IMR-90 (cell line): ENCODE data around the gene CLCN4. TPM values are rescaled to one million over a fixed set of nuclear protein-coding genes. Genes with fewer than 3 reads are reported as not detected.

Source experiments
- ATAC-seq: fragments of 200-7000 bp; cut with Tn5 transposase; 2 replicates; pipeline ENCODE4 v1.9.1; 2020; ENCODE audit warnings: low read depth, mild to moderate bottlenecking, moderate library complexity
- BruUV-seq: library from RNA; stranded (reverse); fragments of 400-500 nt; replicated peaks from 2 replicates; lab custom pipeline; 2021; lab: Mats Ljungman, UMichigan
- CTCF ChIA-PET: fragments of 300-600 bp; formaldehyde crosslinking; extraction: SDS; loops from one replicate; lab custom pipeline; 2021; ENCODE audit warnings: antibody characterized with exemption; lab: Yijun Ruan, JAX
- POLR2A ChIA-PET: fragments of 300-600 bp; sonication (Branson Sonifier 250); formaldehyde crosslinking; loops from one replicate; lab custom pipeline; 2022; ENCODE audit warnings: antibody characterized with exemption; ENCODE audit not compliant: unreplicated experiment; lab: Charles Lee
- DNase-seq: peaks from one replicate; pipeline ENCODE4 v3.0.0; 2013
- H2AFZ ChIP-seq: replicated peaks from 2 replicates; pipeline ENCODE3; 2013; ENCODE audit warnings: low read length, mild to moderate bottlenecking; ENCODE audit not compliant: poor library complexity
- H2AK5ac ChIP-seq: 2 replicates; pipeline ENCODE4 v1.6.1; 2013; ENCODE audit warnings: low read depth, low read length, inconsistent platforms
- H2AK9ac ChIP-seq: replicated peaks from 2 replicates; pipeline ENCODE3; 2013; ENCODE audit warnings: mild to moderate bottlenecking, low read depth, low read length, moderate library complexity; ENCODE audit not compliant: poor library complexity
- H2BK120ac ChIP-seq: 2 replicates; pipeline ENCODE4 v1.6.1; 2013; ENCODE audit warnings: low read depth, low read length, inconsistent platforms
- H2BK15ac ChIP-seq: 3 replicates; pipeline ENCODE4 v1.6.1; 2013; ENCODE audit warnings: low read depth, low read length, inconsistent platforms
- H2BK20ac ChIP-seq: 2 replicates; pipeline ENCODE4 v1.6.1; 2013; ENCODE audit warnings: low read depth, mild to moderate bottlenecking, inconsistent platforms, low read length, moderate library complexity
- H2BK5ac ChIP-seq: 2 replicates; pipeline ENCODE4 v1.6.1; 2013; ENCODE audit warnings: mild to moderate bottlenecking, low read depth, low read length, inconsistent platforms; ENCODE audit not compliant: poor library complexity, severe bottlenecking
- H3K14ac ChIP-seq: replicated peaks from 2 replicates; pipeline ENCODE4 v1.6.1; 2013; ENCODE audit warnings: low read depth, low read length, inconsistent platforms
- H3K18ac ChIP-seq: 2 replicates; pipeline ENCODE4 v1.6.1; 2013; ENCODE audit warnings: low read depth, low read length, control low read depth
- H3K23ac ChIP-seq: 2 replicates; pipeline ENCODE4 v1.6.1; 2013; ENCODE audit warnings: low read depth, low read length, inconsistent platforms
- H3K27ac ChIP-seq: 2 replicates; pipeline ENCODE4 v1.5.1; 2013; ENCODE audit warnings: mild to moderate bottlenecking, control low read depth, low read length; ENCODE audit not compliant: insufficient read depth
- H3K27me3 ChIP-seq: 2 replicates; pipeline ENCODE4 v1.6.1; 2013; ENCODE audit warnings: low read length; ENCODE audit not compliant: control insufficient read depth, insufficient read depth
- H3K36me3 ChIP-seq: 2 replicates; pipeline ENCODE4 v1.6.1; 2013; ENCODE audit warnings: low read length, mixed read lengths; ENCODE audit not compliant: control insufficient read depth, insufficient read depth
- H3K4ac ChIP-seq: 2 replicates; pipeline ENCODE4 v1.6.1; 2013; ENCODE audit warnings: low read depth, low read length, inconsistent platforms
- H3K4me1 ChIP-seq: 2 replicates; pipeline ENCODE4 v1.6.1; 2013; ENCODE audit warnings: low read length, mixed read lengths; ENCODE audit not compliant: control insufficient read depth, insufficient read depth
- H3K4me2 ChIP-seq: 2 replicates; pipeline ENCODE4 v1.6.1; 2013; ENCODE audit warnings: low read depth, mild to moderate bottlenecking, control low read depth, low read length, moderate library complexity
- H3K4me3 ChIP-seq: 2 replicates; pipeline ENCODE4 v1.5.1; 2013; ENCODE audit warnings: low read depth, mild to moderate bottlenecking, control low read depth, low read length, moderate library complexity; ENCODE audit not compliant: insufficient read depth
- H3K56ac ChIP-seq: 2 replicates; pipeline ENCODE4 v1.6.1; 2013; ENCODE audit warnings: low read length, inconsistent platforms; ENCODE audit not compliant: insufficient read depth; ENCODE audit errors: extremely low read depth
- H3K79me1 ChIP-seq, 2 experiments: 2 replicates each; pipeline ENCODE4 v1.6.1; 2013; ENCODE audit warnings: low read length in 2 of 2, inconsistent platforms in 1 of 2, low read depth in 1 of 2
- H3K9ac ChIP-seq: 2 replicates; pipeline ENCODE4 v1.6.1; 2013; ENCODE audit warnings: low read depth, low read length, control low read depth
- H3K9me1 ChIP-seq: 2 replicates; pipeline ENCODE4 v1.6.1; 2013; ENCODE audit warnings: low read length, inconsistent platforms; ENCODE audit not compliant: insufficient read depth
- H3K9me3 ChIP-seq: 2 replicates; pipeline ENCODE4 v1.6.1; 2013; ENCODE audit warnings: low read length; ENCODE audit not compliant: control insufficient read depth, insufficient read depth
- H4K20me1 ChIP-seq: 2 replicates; pipeline ENCODE4 v1.6.1; 2013; ENCODE audit warnings: low read length, inconsistent platforms; ENCODE audit not compliant: insufficient read depth
- H4K5ac ChIP-seq: 2 replicates; pipeline ENCODE4 v1.6.1; 2013; ENCODE audit warnings: mild to moderate bottlenecking, low read depth, low read length, control low read depth
- H4K8ac ChIP-seq, 2 experiments: 2 replicates each; pipeline ENCODE4 v1.6.1; 2013; ENCODE audit warnings: low read depth in 2 of 2, low read length in 2 of 2, control low read depth in 1 of 2, inconsistent platforms in 1 of 2
- H4K91ac ChIP-seq: 2 replicates; pipeline ENCODE4 v1.6.1; 2013; ENCODE audit warnings: low read depth, low read length, inconsistent platforms; ENCODE audit not compliant: insufficient read depth
- BHLHE40 ChIP-seq: fragments of 150-350 bp; IDR thresholded peaks from 2 replicates; pipeline ENCODE4 v1.6.1; 2016; ENCODE audit warnings: mild to moderate bottlenecking, low read depth, low read length
- CEBPB ChIP-seq: IDR thresholded peaks from 2 replicates; pipeline ENCODE4 v1.6.1; 2012; ENCODE audit warnings: low read depth, low read length, improper control_type of control experiment
- CHD1 ChIP-seq: IDR thresholded peaks from 2 replicates; pipeline ENCODE4 v1.6.1; 2012; ENCODE audit warnings: low read depth, low read length, improper control_type of control experiment
- CTCF ChIP-seq: conservative IDR thresholded peaks from 2 replicates; pipeline ENCODE4 v1.5.1; 2012; ENCODE audit warnings: mild to moderate bottlenecking, low read depth, low read length, improper control_type of control experiment
- ELK1 ChIP-seq: fragments of 150-350 bp; IDR thresholded peaks from 2 replicates; pipeline ENCODE4 v1.6.1; 2016; ENCODE audit warnings: low read depth, mild to moderate bottlenecking, low read length, moderate library complexity, borderline replicate concordance
- FOS ChIP-seq: fragments of 150-350 bp; IDR thresholded peaks from 2 replicates; pipeline ENCODE4 v1.6.1; 2016; ENCODE audit warnings: low read depth, low read length
- MAFK ChIP-seq: IDR thresholded peaks from 2 replicates; pipeline ENCODE4 v1.6.1; 2012; ENCODE audit warnings: low read depth, low read length, improper control_type of control experiment
- MAZ ChIP-seq: IDR thresholded peaks from 2 replicates; pipeline ENCODE4 v1.6.1; 2012; ENCODE audit warnings: low read depth, mild to moderate bottlenecking, low read length, improper control_type of control experiment, moderate library complexity, borderline replicate concordance
- MXI1 ChIP-seq: IDR thresholded peaks from 2 replicates; pipeline ENCODE4 v1.6.1; 2012; ENCODE audit warnings: low read depth, mild to moderate bottlenecking, low read length, moderate library complexity, borderline replicate concordance
- NFE2L2 ChIP-seq: fragments of 150-350 bp; IDR thresholded peaks from 2 replicates; pipeline ENCODE4 v1.6.1; 2016; ENCODE audit warnings: low read depth, mild to moderate bottlenecking, low read length
- POLR2A ChIP-seq: IDR thresholded peaks from 2 replicates; pipeline ENCODE4 v1.6.1; 2012; ENCODE audit warnings: mild to moderate bottlenecking, low read depth, low read length
- RAD21 ChIP-seq: IDR thresholded peaks from 2 replicates; pipeline ENCODE4 v1.6.1; 2012; ENCODE audit warnings: low read length, improper control_type of control experiment
- RCOR1 ChIP-seq: IDR thresholded peaks from 2 replicates; pipeline ENCODE4 v1.6.1; 2012; ENCODE audit warnings: mild to moderate bottlenecking, low read length, improper control_type of control experiment; ENCODE audit not compliant: insufficient replicate concordance
- RFX5 ChIP-seq: IDR thresholded peaks from 2 replicates; pipeline ENCODE4 v1.8.0; 2012; ENCODE audit warnings: low read depth, mild to moderate bottlenecking, low read length, moderate library complexity
- SMC3 ChIP-seq: fragments of 150-350 bp; IDR thresholded peaks from 2 replicates; pipeline ENCODE4 v1.6.1; 2016; ENCODE audit warnings: low read depth, mild to moderate bottlenecking, antibody characterized with exemption, low read length, moderate library complexity
- USF2 ChIP-seq: fragments of 150-350 bp; IDR thresholded peaks from 2 replicates; pipeline ENCODE4 v1.6.1; 2017; ENCODE audit warnings: mild to moderate bottlenecking, antibody characterized with exemption, low read length, low read depth
- WGBS, 2 experiments: methylation state at CpG; one replicate each; pipeline versions ENCODE4 v1.1.5 to v1.1.7; 2013; ENCODE audit warnings: missing lambda C conversion rate in 2 of 2; ENCODE audit not compliant: insufficient read length in 1 of 2; ENCODE audit errors: extremely low coverage in 2 of 2; 5-methylcytosine and 5-hydroxymethylcytosine counted together
- dilution Hi-C: fragments of 300-500 bp; cut with HindIII; formaldehyde crosslinking; loops from one replicate; pipeline ENCODE4 v1.14.3; 2018; ENCODE audit warnings: low sequenced_read_pairs; ENCODE audit not compliant: unreplicated experiment
- in situ Hi-C: fragments of 300-500 bp; cut with MboI; formaldehyde crosslinking; loops from 3 replicates; pipeline ENCODE4 v1.14.3; 2019; ENCODE audit warnings: low sequenced_read_pairs, inconsistent platforms, mixed read lengths
- intact Hi-C: fragments of 100-400 bp; cut with micrococcal nuclease; formaldehyde crosslinking; loops from 2 replicates; pipeline ENCODE4 v1.10.0; 2022
- polyA plus RNA-seq, 3 experiments: library from polyadenylated mRNA; depleted of rRNA; stranded (reverse); fragments of >200 nt; gene quantifications; 2 replicates each; pipeline ENCODE4 v1.2.3, GENCODE V29; 2012; ENCODE audit warnings: low replicate concordance in 1 of 3
- total RNA-seq: library from RNA; depleted of rRNA; stranded (reverse); fragments of >200 nt; gene quantifications from 2 replicates; pipeline ENCODE4 v1.2.3, GENCODE V29; 2012

CLCN4 gene
- total and polyA plus RNA-seq, 2 of the 4 experiments (the other 2 are of a cell fraction), result 2.2 to 4.5 TPM

- WGBS, 2 experiments, result 44% methylated on average over 4 of the region's 4 CpGs; no CpG with 5 or more reads in 1 of the 2 experiments
- dilution Hi-C loops (no loop called here), intact Hi-C loops (no loop called here), in situ Hi-C loops (no loop called here)
- ChIA-PET CTCF (no interaction called here), POLR2A (no interaction called here)
- H3K27me3 ChIP-seq, result no peaks in the 10 kb centered on the region
- H3K36me3 ChIP-seq, result no peaks in the 10 kb centered on the region
- H2BK15ac ChIP-seq, result no peak overlapping the region
- no peaks in the 10 kb centered on the region for H4K20me1 ChIP-seq
- H3K4me3 ChIP-seq, result no peak overlapping the region
- no peaks in the 10 kb centered on the region for H3K9me1 ChIP-seq
- no peak overlapping the region for H2AK5ac ChIP-seq
- H2BK5ac ChIP-seq, result no peak overlapping the region
- DNase-seq (no peak), ATAC-seq (no peak)
- H3K23ac ChIP-seq, result no peak overlapping the region
- no peak overlapping the region for H3K27ac ChIP-seq
- H4K8ac ChIP-seq, result no peak overlapping the region
- H2BK120ac ChIP-seq, result no peak overlapping the region
- peaks cover 3% of the 10 kb centered on the region; the same call in 1 of the 2 replicates for H3K4me1 ChIP-seq
- no TSS peak for BruUV-seq
- H3K4me2 ChIP-seq, result no peak overlapping the region
- no peaks in the 10 kb centered on the region for H3K9me3 ChIP-seq
- no peak overlapping the region for H2AFZ ChIP-seq
- H2AK9ac ChIP-seq, result no peak overlapping the region
- H3K56ac ChIP-seq, result no peak overlapping the region
- no peak overlapping the region for H3K18ac ChIP-seq
- no peaks in the 10 kb centered on the region for H3K79me1 ChIP-seq
- no peak for TF ChIP-seq ELK1
- no peak for TF ChIP-seq USF2
- TF ChIP-seq CHD1, result no peak
- TF ChIP-seq MXI1, result no peak
- no peak for TF ChIP-seq RCOR1
- TF ChIP-seq MAZ, result no peak
- no peak for TF ChIP-seq SMC3
- no peak for TF ChIP-seq FOS
- no peak for TF ChIP-seq POLR2A
- TF ChIP-seq CEBPB, result no peak
- no peak for TF ChIP-seq BHLHE40
- TF ChIP-seq CTCF, result no peak
- no peak for TF ChIP-seq RAD21
- no peak for TF ChIP-seq MAFK
- TF ChIP-seq RFX5, result no peak
- TF ChIP-seq NFE2L2, result no peak
- H3K9ac ChIP-seq, result no peak overlapping the region
- no peak overlapping the region for H4K5ac ChIP-seq
- no peak overlapping the region for H3K14ac ChIP-seq
- no peak overlapping the region for H2BK20ac ChIP-seq
- no peak overlapping the region for H3K4ac ChIP-seq
- H4K91ac ChIP-seq, result no peak overlapping the region
These were observed 73.4 kb downstream of the CLCN4 start for GRCh38 chrX:10230222-10230621.
